SK-N-MC (cell line): ENCODE data around the gene C2CD4A.

Source experiments
- DNase-seq: peaks from one replicate; pipeline ENCODE4 v3.0.0-alpha.2; 2011; ENCODE audit warnings: low read depth, low spot score
- H3K27ac ChIP-seq: fragments of 200-600 bp; sonication (generic); 2 replicates; pipeline ENCODE4 v1.5.1; 2016; ENCODE audit warnings: mixed run types
- H3K36me3 ChIP-seq: fragments of 200-600 bp; sonication (generic); 2 replicates; pipeline ENCODE4 v1.6.1; 2017; ENCODE audit warnings: antibody characterized with exemption, low read length, mixed read lengths; ENCODE audit not compliant: insufficient read depth
- H3K4me3 ChIP-seq: fragments of 200-600 bp; sonication (generic); 2 replicates; pipeline ENCODE4 v1.5.1; 2016
- H3K9ac ChIP-seq: fragments of 200-600 bp; sonication (generic); 2 replicates; pipeline ENCODE4 v1.8.0; 2017; ENCODE audit warnings: mixed run types, mixed read lengths; ENCODE audit not compliant: insufficient read length
- H3K9me3 ChIP-seq: fragments of 200-600 bp; sonication (generic); 2 replicates; pipeline ENCODE4 v1.6.1; 2017; ENCODE audit warnings: low read depth, mild to moderate bottlenecking, antibody characterized with exemption, low read length, moderate library complexity, mixed read lengths
- EZH2 ChIP-seq: fragments of 200-600 bp; sonication (generic); IDR thresholded peaks from one replicate; pipeline ENCODE4 v1.6.1; 2017; ENCODE audit warnings: antibody characterized with exemption
- FOXP2 ChIP-seq: optimal IDR thresholded peaks from 2 replicates; pipeline ENCODE3; 2011; ENCODE audit warnings: mild to moderate bottlenecking, moderate library complexity; ENCODE audit not compliant: insufficient read depth; ENCODE audit errors: extremely low read length, control extremely low read depth
- POLR2AphosphoS5 ChIP-seq: IDR thresholded peaks from 2 replicates; pipeline ENCODE4 v1.6.1; 2012; ENCODE audit warnings: mild to moderate bottlenecking, low read depth, low read length, borderline replicate concordance

The C2CD4A gene

DNA sequence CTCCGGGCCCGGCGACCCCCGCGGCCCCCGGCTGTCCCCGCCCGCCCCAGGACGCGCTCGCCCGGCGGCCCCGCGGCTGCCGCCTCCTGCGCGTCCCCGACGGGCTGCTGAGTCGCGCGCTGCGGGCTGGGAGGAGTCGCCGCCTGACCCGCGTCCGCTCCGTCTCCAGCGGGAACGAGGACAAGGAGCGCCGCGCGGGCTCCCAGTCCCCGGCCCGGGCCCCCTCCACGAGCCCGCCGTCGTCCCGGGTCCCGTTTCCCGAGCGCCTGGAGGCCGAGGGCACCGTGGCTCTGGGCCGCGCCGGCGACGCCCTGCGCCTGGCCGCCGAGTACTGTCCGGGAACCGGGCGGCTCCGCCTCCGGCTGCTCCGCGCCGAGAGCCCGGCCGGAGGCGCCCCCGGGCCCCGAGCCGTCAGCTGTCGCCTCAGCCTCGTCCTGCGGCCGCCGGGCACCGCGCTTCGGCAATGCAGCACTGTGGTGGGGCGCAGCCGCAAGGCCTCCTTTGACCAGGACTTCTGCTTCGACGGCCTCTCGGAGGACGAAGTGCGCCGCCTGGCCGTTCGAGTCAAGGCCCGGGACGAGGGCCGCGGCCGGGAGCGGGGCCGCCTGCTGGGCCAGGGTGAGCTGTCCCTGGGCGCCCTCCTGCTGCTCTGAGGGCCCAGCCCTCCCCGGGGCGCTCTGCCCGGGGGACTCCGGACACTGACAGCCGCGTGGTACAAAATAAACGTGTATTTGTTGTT, 1.5 kb downstream of the C2CD4A start:
- Histone ChIP-seq H3K27ac (no peak overlapping the region), H3K4me3 (peak overlapping the region; percentile 76), H3K36me3 (no peaks in the 10 kb centered on the region), H3K9ac (no peak overlapping the region), H3K9me3 (no peaks in the 10 kb centered on the region)
- no peak for TF ChIP-seq POLR2AphosphoS5
- TF ChIP-seq FOXP2, result no peak
- TF ChIP-seq EZH2, result no peak
- DNase-seq, result no peak

DNA sequence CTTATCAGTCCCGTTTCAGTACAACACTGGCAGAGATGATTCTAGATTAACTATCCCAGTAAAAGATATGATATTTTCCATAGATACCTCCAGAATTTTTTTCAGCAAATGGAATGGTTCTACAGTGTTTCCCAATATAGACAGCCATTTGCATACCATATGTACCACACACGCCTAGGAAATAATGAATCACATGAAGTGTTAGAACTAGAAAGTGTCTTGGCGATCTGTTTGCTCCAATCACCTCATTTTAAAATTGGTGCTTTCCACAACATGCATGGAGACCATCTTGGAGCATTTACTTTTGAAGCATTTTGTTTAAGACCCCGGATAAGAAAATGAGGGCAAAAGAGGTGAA, 2.0 kb downstream of the C2CD4A start:
- no peak for DNase-seq
- H3K9me3 ChIP-seq, result no peaks in the 10 kb centered on the region
- H3K36me3 ChIP-seq, result no peaks in the 10 kb centered on the region
- no peak overlapping the region for H3K9ac ChIP-seq
- TF ChIP-seq EZH2, result no peak
- no peak for TF ChIP-seq POLR2AphosphoS5
- TF ChIP-seq FOXP2, result no peak
- no peak overlapping the region for H3K27ac ChIP-seq
- peak overlapping the region; percentile 76 for H3K4me3 ChIP-seq

DNA sequence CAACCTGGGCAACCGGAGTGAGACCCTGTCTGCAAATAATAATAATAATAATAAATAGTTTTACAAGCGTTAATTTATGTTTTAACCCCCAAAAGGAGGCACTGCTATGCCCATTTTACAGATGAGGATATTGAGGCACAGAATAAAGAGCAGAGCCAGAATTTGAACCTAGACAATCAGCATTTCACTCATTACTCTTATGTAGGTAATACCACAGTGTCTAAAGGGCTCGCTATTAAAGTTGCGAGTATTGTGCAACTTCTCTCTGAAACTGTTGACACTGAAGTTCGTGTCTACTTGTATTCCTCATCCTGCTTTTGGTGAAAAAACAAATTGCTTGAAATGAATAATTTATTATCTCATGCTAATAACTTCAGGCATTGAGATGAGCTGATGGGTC, 2.8 kb downstream of the C2CD4A start:
- DNase-seq, result no peak
- H3K9me3 ChIP-seq, result no peaks in the 10 kb centered on the region
- TF ChIP-seq POLR2AphosphoS5, result no peak
- no peak for TF ChIP-seq EZH2
- no peak for TF ChIP-seq FOXP2
- no peak overlapping the region for H3K4me3 ChIP-seq
- H3K36me3 ChIP-seq, result no peaks in the 10 kb centered on the region
- H3K27ac ChIP-seq, result no peak overlapping the region
- H3K9ac ChIP-seq, result no peak overlapping the region

DNA sequence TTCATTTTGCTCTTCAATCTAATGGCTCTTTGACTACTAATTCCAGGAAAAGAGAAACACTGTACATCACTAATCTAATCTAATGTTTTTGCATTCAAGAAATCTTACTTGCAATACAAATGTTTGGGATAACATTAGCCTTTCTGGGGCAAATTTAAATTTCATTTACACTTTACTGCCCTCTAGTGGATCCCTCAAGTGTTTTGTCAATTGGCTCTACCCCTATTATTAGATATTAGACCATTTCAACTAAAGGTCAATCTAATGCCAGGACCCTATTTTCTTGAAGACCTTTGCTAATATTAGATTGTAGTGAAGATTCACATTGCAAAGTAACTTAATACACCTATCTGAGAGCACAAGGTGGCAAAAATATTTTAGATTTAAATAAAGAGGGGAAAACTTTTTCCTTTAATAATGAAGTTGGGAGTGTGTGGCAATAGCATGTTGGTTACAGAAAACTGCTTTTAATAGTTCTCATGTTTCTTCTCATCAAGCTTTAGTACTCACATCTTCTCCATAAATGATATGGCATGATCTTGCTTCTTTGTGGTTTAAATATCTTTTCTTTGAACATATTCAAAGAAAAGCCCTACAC, 5.0 kb downstream of the C2CD4A start:
- no peak overlapping the region for H3K9ac ChIP-seq
- peak; percentile 52 for DNase-seq
- H3K9me3 ChIP-seq, result no peaks in the 10 kb centered on the region
- H3K4me3 ChIP-seq, result no peak overlapping the region
- H3K27ac ChIP-seq, result no peak overlapping the region
- TF ChIP-seq FOXP2, result no peak
- no peak for TF ChIP-seq POLR2AphosphoS5
- TF ChIP-seq EZH2, result no peak
- H3K36me3 ChIP-seq, result no peaks in the 10 kb centered on the region

DNA sequence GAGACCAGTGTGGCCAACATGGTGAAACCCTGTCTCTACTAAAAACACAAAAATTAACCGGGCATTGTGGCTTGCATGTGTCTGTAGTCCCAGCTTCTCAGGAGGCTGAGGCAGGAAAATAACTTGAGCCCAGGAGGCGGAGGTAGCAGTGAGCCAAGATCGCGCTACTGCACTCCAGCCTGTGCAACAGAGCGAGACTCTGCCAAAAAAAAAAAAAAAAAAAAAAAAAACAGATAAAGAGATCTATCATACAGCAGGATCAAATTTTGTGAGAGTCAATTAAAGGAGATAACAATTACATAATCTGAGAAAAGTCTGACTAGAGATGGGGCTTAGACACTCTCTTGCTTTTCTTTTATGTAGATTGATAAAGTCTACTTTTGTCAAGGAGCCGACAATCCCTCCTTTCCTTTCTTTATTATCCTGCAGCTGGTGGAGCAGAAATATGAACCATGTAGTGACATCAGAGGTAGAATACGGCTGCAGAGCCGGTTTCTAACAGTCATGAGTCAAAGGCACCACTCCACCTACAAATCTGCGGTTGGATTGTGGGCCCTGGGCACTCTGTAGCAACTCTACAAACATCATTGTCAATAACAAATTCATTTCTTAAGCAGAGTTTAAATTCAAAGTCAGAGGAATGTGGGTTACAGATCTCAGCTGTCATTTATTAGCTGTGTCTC, 9.0 kb downstream of the C2CD4A start:
- DNase-seq, result no peak
- no peak for TF ChIP-seq FOXP2
- Histone ChIP-seq H3K4me3 (no peak overlapping the region), H3K9ac (no peak overlapping the region), H3K27ac (no peak overlapping the region), H3K36me3 (no peaks in the 10 kb centered on the region), H3K9me3 (no peaks in the 10 kb centered on the region)

DNA sequence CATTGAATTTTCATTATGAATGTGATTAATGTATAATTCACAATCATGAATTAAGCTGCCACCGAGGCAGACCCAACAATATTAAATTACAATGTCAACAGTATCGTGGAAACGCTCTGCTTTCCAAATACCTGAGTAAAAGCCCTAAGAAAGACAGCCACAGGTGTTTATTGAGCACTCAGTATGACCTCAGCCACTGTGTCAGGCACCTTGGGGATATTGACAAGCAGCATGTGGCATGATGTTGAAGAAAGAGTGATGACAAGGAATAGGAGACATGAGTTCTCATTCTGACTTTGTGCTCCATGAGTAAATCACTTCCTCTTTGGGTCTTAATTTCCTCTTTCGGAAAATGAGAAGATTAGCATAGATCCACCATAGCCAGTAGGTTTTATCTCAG, 12.8 kb downstream of the C2CD4A start:
- TF ChIP-seq EZH2, result no peak
- no peak for TF ChIP-seq POLR2AphosphoS5
- TF ChIP-seq FOXP2, result no peak
- Histone ChIP-seq H3K27ac (no peak overlapping the region), H3K36me3 (no peaks in the 10 kb centered on the region), H3K4me3 (no peak overlapping the region), H3K9ac (no peak overlapping the region), H3K9me3 (no peaks in the 10 kb centered on the region)
- no peak for DNase-seq

DNA sequence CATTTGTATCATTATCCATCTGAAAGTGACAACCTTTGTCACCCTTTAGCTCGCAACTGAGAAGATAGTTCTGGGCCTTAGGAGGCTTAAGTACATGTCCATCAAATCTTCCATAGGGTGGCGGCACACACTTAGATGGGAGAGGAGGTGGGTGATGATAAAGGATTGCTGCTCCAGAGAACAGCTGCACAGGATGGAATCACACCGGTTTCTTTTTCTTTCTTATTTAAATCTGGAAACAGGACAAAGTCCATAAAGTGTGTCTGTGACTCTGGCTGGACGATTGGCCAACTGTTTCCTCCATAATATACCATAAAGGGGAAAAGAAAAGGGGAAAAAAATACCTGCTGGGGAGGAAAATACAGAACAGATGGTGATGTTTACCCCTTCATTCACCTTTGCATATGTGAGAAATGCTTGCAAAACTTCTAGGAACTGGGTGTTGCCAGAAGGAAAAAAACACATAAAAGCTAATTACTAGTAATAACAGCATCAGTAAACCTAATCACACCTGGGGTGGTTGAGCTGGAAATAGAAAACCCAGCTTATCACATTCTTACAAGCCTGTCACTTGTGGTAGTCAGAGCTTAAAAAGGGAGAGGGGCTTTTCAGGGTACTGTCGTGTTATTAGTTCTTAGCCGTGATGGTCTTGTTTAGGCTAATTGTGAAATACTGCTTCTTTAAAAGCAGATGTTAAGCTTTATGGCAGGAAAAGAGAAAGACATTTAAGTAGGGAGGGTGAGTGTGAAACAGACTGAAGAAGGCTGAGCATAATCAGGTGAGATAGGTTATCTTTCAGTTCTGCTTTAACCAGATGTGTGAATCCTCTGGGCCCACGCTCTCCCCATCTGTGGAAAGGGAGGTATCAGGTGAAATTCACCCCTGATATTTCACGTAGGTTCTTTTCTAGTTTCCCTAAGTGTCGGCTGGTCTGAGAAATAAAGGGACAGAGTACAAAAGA, 16.7 kb downstream of the C2CD4A start:
- no peak overlapping the region for H3K9ac ChIP-seq
- no peak overlapping the region for H3K27ac ChIP-seq
- DNase-seq, result no peak
- TF ChIP-seq FOXP2, result no peak
- no peak for TF ChIP-seq POLR2AphosphoS5
- TF ChIP-seq EZH2, result no peak
- H3K4me3 ChIP-seq, result no peak overlapping the region
- H3K9me3 ChIP-seq, result no peaks in the 10 kb centered on the region
- H3K36me3 ChIP-seq, result no peaks in the 10 kb centered on the region

DNA sequence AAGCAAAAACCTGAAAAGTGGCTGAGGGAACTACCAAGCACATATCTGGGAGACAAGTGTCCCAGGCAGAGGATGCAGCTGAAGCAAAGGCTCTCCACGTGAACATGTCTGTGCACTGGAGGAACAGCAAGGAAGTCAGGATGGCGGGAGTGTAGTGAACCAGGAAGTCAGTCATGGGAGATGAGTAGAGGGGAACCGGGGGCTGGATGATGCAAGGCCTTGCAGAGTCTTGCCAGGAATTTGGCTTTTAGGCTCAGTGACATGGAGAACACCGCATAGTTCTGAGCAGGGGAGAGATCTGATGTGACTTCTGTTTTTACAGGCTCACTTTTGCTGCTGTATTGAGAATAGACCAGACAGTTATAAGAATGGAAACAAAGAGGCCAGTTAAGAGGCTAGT, 19.0 kb downstream of the C2CD4A start:
- TF ChIP-seq POLR2AphosphoS5, result no peak
- TF ChIP-seq EZH2, result no peak
- TF ChIP-seq FOXP2, result no peak

More for the DNA sequence above, 19.0 kb downstream of the C2CD4A start:
- Histone ChIP-seq H3K4me3 (no peak overlapping the region), H3K9me3 (no peaks in the 10 kb centered on the region), H3K27ac (no peak overlapping the region), H3K9ac (peak overlapping the region; percentile 17), H3K36me3 (no peaks in the 10 kb centered on the region)
- DNase-seq, result no peak
